SK-N-SH (cell line): ENCODE data around the gene XCR1.

Source experiments
- CTCF ChIP-seq: fragments of 200-600 bp; sonication (generic); IDR thresholded peaks from 2 replicates; pipeline ENCODE4 v1.6.1; 2017; ENCODE audit warnings: antibody characterized with exemption, mild to moderate bottlenecking, moderate library complexity
- FOXJ3 ChIP-seq: sonication (generic); formaldehyde crosslinking; IDR thresholded peaks from 2 replicates; pipeline ENCODE4 v1.5.1; 2020; ENCODE audit warnings: mild to moderate bottlenecking, missing genetic modification reagents
- FOXM1 ChIP-seq: IDR thresholded peaks from 2 replicates; pipeline ENCODE4 v1.4.0; 2012; ENCODE audit warnings: low read depth, mild to moderate bottlenecking
- POLR2AphosphoS5 ChIP-seq: IDR thresholded peaks from 2 replicates; pipeline ENCODE4 v1.6.1; 2012; ENCODE audit warnings: low read depth, low read length

GRCh38 chr3:45994419-45995235 is 32.7 kb downstream of the XCR1 start:
- TF ChIP-seq FOXM1: no peak
- TF ChIP-seq POLR2AphosphoS5: no peak
- TF ChIP-seq CTCF: no peak
- TF ChIP-seq FOXJ3: no peak
